ENCODE data around the gene MYO6.

MYO6 gene

GRCh38 chr6:75830959-75831885 lies 82.2 kb downstream of the MYO6 start:
- DNase-seq: no peak

- no peak for DNase-seq
Observed at GRCh38 chr6:75834447-75834846, 85.4 kb downstream of the MYO6 start.

- DNase-seq: no peak
Observed at GRCh38 chr6:75842191-75842590, 93.2 kb downstream of the MYO6 start.

- DNase-seq: no peak
Observed at GRCh38 chr6:75842732-75843131, 93.7 kb downstream of the MYO6 start.

- no peak for DNase-seq
Observed at GRCh38 chr6:75843396-75843795, 94.4 kb downstream of the MYO6 start.

GRCh38 chr6:75848274-75848673 lies 99.2 kb downstream of the MYO6 start:
- DNase-seq: no peak

- no peak for DNase-seq
Observed at GRCh38 chr6:75849329-75850025, 100.4 kb downstream of the MYO6 start.

GRCh38 chr6:75850026-75850833 lies 101.2 kb downstream of the MYO6 start:
- DNase-seq: no peak

- DNase-seq: no peak
Observed at GRCh38 chr6:75852721-75853120, 103.7 kb downstream of the MYO6 start.

GRCh38 chr6:75853806-75854205 lies 104.8 kb downstream of the MYO6 start:
- DNase-seq: no peak

- DNase-seq: peak; percentile 29
Observed at GRCh38 chr6:75855052-75855451, 106.0 kb downstream of the MYO6 start.

- DNase-seq: no peak
Observed at GRCh38 chr6:75856902-75857301, 107.9 kb downstream of the MYO6 start.

GRCh38 chr6:75863001-75863400 lies 114.0 kb downstream of the MYO6 start:
- no peak for DNase-seq

GRCh38 chr6:75863784-75864183 lies 114.7 kb downstream of the MYO6 start:
- no peak for DNase-seq

GRCh38 chr6:75864446-75864845 lies 115.4 kb downstream of the MYO6 start:
- DNase-seq: no peak

- DNase-seq: no peak
Observed at GRCh38 chr6:75870389-75870788, 121.3 kb downstream of the MYO6 start.

GRCh38 chr6:75874224-75874623 lies 125.2 kb downstream of the MYO6 start:
- no peak for DNase-seq

GRCh38 chr6:75876152-75876551 lies 127.1 kb downstream of the MYO6 start:
- no peak for DNase-seq

- no peak for DNase-seq
Observed at GRCh38 chr6:75880305-75880704, 131.3 kb downstream of the MYO6 start.

GRCh38 chr6:75882734-75883133 lies 133.7 kb downstream of the MYO6 start:
- no peak for DNase-seq

GRCh38 chr6:75884822-75885221 lies 135.8 kb downstream of the MYO6 start:
- no peak for DNase-seq

GRCh38 chr6:75892384-75892783 lies 143.3 kb downstream of the MYO6 start:
- DNase-seq: no peak

- peak; percentile 61 for DNase-seq
Observed at GRCh38 chr6:75893058-75893775, 144.2 kb downstream of the MYO6 start.
